HG02678 (cell line): ENCODE data around the gene NR2E1.

ENCODE experiments used
- ATAC-seq: cut with Tn5 transposase; IDR thresholded peaks from one replicate; pipeline ENCODE4 v1.9.1; 2021; ENCODE audit warnings: mild to moderate bottlenecking, moderate library complexity; ENCODE audit not compliant: unreplicated experiment

Gene NR2E1

DNA sequence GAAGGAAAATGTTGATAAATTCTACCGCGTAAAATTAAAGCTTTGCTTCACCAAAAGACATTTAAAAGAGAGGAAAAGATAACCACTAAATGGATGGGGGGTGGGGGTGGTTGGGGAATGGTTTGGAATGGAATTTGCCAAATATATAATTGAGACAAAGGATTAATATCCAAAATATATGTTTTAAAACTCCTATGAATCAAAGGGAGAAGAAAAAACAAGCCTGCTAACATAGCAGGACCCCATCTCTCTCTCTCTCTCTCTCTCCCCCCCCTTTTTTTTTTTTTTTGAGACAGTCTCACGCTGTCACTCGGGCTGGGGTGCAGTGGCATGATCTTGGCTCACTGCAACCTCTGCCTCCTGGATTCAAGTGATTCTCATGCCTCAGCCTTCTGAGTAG is 13.4 kb upstream of the NR2E1 start:
- ATAC-seq: no peak

GRCh38 chr6:108156180-108156937 is 9.5 kb upstream of the NR2E1 start:
- ATAC-seq: no peak

GRCh38 chr6:108156938-108157233 is 8.9 kb upstream of the NR2E1 start:
- no peak for ATAC-seq

DNA sequence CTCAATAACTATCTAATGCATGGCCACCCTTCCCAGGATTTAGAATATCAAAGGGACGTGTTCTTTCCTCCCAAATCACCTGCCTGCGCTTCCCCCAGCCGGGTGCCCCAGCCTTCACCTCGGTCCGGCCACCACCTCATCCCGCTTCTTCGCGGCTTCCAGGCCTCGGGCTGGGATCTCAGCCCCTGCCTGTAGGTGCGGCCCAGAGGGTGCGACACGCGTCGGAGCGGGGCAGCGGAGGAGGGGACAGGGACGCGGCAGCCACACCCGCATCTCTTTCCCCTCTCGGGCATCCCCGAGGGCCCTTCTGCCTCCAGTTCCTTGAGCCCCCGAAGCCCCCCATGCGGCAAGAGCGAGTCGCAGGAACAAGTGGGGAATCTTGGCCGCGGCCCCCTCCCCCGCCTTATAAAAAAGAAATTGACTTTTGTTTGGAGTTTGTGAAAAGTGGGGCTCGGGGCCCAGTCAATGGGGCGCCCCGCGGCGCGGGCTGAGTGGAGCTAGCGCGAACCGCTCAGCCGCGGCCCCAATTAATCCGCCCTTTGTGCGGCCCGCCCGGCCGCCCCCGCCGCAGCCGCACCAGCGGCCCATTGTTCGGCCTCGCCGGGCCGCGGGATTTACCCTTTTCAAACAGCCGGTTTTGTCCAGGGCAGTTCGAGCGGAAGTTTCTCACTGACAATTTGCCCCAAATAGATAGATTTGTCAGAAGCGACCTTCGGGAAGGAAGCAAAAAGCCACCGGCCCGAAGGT is 8.4 kb upstream of the NR2E1 start:
- no peak for ATAC-seq

DNA sequence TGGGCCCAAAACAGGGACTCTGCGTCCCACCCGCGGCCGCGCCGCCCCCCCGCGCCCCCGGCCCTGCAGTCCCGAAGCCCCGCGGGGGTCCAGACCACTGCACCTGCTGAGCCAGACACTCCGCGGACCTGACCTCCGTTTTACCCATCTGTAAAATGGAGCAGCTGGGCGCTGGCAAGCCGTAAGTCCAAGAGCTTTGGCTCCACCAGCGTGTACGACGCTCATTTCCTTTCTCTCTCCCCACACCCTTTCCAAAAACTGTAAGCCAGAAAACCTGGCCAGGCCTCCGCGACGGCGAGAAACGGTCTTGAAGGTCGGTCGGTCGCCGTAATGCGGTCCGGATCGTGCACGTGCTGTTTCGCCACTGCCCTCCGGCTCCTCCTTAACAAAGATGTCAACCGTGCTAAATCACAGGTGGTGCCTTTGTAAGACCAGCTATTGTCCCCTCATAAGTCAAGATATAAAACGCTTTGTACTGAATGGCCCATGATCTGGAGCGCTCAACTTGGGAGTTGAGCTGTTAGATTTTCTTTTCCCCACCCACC is 7.8 kb upstream of the NR2E1 start:
- ATAC-seq: no peak

DNA sequence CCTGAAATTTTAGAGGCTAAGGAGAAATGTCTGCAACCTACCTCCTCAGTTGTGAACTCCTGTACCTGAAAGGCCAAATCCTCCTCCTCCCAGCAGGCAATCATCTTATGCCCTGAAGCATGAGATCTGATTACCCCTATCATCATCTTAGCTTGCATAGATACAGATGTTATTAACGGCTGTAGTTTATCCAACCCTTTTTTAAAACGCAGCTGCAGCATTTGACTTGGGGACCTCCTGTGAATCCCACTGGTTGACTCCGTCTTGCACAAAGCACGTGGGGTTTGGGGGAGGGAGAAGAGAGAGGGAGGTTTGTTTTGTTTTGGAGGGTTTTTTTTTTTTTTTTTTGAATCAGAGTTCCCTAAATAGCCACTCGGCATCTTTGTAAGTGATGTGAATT is 5.8 kb upstream of the NR2E1 start:
- ATAC-seq: no peak

DNA sequence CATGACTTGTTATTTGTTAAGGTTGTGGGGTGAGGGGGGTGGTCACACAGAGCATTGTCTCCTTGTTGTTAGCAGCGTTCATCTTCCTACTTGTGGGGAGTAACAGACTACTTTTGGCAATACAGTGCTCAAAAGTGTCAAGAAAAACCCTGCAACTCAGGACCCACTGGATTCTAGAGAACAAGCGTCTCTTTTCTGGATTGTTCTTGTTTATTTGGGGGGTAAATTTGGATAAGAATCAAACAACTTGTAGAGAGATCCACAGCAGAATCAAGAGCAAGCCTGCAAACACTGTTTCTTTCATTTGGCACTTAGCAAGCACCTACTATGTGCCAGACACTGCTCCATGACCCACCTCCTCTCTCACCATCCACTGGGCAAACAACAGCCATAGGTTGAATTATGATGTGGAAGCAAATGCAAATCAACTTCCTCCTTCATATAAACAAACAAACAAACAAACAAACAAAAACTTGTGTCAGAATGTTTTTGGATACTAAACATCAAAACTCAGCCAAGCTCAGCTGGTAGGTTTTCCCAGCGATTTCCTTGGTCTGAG is 4.0 kb upstream of the NR2E1 start:
- no peak for ATAC-seq

DNA sequence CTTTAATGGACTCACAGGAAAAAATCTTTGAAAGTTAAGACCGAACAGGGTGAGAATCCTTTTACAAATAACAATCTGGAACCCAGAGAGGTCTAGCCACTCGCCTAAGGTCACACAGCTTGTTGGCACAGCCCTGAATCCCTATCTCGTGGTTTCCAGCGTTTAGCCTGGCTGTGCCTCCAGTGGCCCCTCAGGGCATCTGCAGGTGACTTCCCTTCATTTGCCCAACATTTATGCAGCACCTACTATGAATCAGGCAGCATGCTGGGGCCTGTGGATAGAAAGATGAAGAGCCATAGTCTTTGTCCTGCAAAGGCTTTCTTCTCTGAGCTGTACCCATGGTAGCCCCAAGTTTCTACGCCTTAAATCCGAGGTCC is 2.6 kb upstream of the NR2E1 start:
- ATAC-seq: no peak

DNA sequence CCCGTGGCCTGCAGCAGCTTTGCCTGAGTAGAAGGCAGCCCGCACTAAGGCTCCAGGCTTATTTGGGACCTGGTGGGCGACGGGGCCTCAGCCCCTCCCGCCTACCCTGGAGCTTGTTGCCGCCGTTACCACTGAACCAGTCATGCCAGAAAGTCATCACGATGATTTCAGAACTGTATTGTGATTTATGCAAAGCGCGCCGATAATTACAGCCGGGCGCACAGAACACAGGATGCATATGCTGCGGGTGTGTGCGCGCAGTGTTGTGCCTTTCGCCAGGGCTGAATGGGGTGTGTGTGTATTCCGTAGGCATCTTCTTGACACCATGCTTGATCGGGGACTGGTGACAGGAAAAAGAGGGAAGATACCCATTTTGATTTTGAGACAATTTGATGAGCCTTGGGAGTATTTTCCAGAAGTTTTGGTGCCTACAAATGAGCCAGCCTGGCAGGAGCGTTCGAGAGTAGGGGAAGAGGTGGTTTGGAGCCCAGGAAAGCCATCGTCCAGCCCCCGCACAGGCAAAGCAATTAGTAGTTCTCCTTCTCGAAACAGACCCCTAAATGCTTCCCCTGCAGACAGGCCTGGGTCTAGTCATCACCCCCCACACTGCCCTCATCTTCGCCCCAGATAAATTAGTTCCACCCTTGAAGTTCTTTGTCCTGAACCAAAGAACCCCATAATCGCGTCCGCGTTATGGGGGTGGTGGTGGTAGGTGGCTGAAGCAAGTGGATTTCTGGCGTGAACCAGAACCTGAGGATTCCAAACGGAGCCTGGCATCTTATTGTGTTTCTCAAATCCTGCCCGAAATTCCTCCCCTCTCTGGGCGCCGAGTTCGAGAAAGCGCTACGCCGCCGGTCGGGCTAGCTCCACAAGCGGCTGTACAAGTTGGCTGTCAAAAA is 1.9 kb upstream of the NR2E1 start:
- ATAC-seq: no peak

GRCh38 chr6:108164543-108164814 is 1.3 kb upstream of the NR2E1 start:
- no peak for ATAC-seq

DNA sequence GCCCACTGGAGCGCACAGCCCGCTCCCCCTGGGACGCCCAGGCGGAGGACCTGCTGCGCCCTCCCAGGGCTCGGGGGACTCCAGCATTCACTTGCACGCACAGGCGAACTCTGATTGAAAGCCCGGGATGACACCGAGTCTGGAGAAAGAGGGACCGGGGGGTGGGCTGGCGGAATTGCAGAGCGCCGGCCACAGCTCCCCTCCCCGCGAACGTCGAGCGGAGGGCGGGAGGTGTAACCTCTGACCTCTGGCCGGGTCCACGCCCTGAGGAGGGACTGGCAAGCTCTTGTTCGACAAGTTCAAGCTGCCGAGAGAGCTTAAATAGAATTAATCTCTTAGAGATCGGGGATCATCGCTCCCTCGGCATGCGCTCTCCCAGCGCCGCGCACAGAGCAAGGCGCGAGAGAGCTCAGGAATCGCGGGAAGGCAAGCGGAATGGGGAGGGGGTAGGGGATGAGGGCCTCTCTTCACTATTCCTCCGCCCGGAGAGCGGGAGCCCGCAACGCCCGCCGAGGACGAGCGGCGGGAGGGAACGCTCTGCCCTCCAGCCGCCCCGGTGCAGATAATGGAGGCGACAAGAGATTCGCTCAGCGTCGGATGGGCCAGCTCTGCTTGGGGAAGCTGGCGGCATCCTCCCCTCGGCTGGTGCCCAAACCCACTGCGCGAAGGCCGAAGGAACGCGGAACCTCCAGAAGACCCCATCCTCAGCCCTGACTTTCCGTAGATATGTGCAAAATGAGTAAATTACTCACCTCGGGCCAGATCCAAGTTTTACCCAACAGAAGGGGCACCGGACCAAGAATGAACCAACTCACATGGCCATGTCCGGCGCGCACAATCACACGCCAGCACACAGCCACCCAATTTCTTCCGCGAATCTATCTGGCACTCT is 761 bp upstream of the NR2E1 start:
- no peak for ATAC-seq

DNA sequence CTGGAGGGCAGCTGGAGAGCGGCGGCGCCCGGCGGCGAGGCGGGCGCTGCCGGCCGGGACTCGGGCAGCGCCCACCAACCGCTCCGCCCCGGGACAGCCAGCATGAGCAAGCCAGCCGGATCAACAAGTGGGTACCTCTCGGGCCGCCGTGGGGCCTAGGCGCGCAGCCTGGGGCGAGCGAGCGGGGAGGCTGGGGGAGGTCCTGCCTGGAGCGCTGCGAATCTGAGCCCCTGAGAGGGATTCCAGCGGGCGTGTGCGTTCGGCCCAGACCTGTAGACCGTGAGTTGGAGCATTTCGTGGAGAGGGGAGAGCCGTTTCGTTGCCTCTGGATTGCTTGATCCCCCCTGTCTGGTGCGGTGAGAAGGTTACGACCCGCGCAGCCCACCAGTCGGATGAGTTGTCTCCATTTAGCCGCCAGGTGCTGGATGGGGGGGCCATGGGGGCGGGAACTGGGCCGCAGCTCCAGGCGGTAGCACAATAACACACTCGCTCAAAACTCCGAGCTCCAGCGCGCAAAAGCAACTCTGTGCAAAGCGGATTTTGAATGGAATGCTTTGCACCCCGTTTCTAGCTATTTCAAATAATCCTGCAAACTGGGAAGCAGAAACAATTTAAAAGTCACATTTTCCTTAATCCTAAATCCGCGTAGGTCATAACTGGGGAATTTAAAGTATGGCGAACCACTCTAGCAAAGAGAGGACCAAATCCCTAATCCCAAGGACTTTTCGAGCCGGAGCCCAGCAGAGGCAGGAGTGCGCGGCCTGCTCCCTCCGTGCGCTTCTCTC is 1.0 kb downstream of the NR2E1 start:
- no peak for ATAC-seq

DNA sequence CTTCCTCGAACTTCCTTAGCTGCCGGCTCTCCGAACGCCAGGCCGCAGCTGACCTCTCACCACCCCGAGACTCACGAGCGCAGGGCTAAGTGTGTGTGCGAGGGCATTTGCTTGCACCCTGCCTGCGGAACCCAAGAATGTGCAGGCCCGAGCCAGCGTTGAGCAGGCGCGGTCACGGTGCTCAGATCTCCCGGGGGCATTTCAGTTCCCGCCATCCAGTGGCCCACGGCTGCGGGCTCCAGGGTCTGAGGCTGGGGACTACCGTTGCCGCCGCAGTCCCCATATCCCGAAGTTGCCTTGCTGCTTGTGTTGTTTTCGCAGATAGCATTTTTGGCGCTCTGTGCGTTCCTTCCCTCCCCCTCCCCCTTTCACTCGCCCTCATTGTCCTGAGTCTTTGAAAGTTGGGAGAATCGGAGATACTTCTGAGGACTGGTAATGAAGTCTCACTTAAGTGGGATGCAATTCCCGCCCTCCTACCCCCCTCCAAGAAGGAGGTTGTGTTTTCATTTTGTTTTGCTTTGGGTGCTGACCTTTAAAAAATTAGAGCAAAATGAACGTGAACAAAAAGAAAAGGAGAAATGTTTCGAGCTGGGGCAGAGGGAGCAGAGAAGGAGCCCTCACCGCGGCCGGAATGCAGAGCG is 1.7 kb downstream of the NR2E1 start:
- no peak for ATAC-seq

- ATAC-seq: no peak
These were observed 2.3 kb downstream of the NR2E1 start for GRCh38 chr6:108168090-108168463.

- ATAC-seq: no peak
These were observed 3.0 kb downstream of the NR2E1 start for GRCh38 chr6:108168501-108169463.

DNA sequence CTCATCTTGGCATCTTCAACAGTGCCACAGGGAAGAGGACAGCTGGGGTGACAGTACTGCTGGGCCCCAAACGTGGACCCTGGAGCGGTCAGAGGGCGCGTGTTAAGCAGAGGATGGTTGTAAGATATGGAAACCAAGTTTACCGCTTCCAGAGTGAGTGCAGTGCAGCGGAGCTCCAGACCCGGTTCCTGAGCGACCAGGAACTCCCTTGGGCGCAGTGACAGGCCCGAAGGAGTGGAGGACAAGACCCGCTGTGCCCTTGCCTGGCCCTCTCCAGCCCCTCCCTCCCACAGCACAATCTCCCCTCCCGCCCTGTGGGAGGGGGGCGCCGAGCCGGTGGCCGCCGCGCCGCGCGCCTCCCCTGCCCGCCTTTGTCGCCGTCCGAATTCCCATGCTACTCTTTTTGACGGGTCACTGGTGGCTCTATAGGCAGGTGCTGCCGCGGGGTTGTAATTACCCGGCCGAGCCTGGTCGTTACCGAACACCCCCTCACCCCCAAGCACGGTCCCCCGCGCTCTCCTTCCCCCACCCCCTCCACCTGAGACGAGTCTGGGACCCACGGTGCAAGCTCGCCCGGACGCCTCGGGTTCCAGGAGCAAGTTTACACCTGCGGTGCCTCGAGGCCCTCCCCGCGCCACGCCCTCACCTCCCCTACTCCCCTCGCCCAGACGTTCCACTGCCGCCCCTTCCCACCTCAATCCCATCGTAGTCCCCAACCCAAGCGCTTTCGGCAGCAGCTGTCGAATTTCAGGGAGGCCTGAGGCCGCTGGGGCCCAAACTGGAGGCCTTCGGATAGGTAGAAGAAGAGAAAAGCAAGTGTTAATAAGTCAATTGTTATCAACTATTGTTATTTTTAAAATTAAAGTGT is 3.9 kb downstream of the NR2E1 start:
- no peak for ATAC-seq
